Vagina (tissue), 2 donors: ENCODE results near the gene LRRC56. TPM values are rescaled to one million over a fixed set of nuclear protein-coding genes. Genes with fewer than 3 reads are reported as not detected.

Experiments
- DNase-seq, 2 donors: peaks; one replicate each; pipeline ENCODE4 v3.0.0-alpha.2; 2017; ENCODE audit errors: extremely low spot score in 2 of 2
- H3K27ac ChIP-seq: fragments of 200-600 bp; sonication (generic); one replicate; pipeline ENCODE4 v1.5.1; 2019
- H3K27me3 ChIP-seq: fragments of 200-600 bp; sonication (generic); one replicate; pipeline ENCODE4 v1.5.1; 2019
- H3K36me3 ChIP-seq, 2 donors: fragments of 200-600 bp; sonication (generic); one replicate each; pipeline ENCODE4 v1.5.1; 2017 to 2019
- H3K4me1 ChIP-seq: fragments of 200-600 bp; sonication (generic); one replicate; pipeline ENCODE4 v1.5.1; 2019
- H3K4me3 ChIP-seq, 2 donors: fragments of 200-600 bp; sonication (generic); 1 replicate in 1 of 2; 2 replicates in 1 of 2; pipeline ENCODE4 v1.5.1; 2016 to 2019
- H3K9me3 ChIP-seq: fragments of 200-600 bp; sonication (generic); one replicate; pipeline ENCODE4 v1.5.1; 2019
- CTCF ChIP-seq, 3 experiments: fragments of 450-650 bp in 2 of 3; fragments of 200-600 bp in 1 of 3; sonication (generic) in 1 of 3; IDR thresholded peaks; one replicate each; pipeline ENCODE4 v1.5.1; 2017 to 2019; ENCODE audit warnings: antibody characterized with exemption in 3 of 3, mild to moderate bottlenecking in 2 of 3, moderate library complexity in 2 of 3
- POLR2A ChIP-seq, 2 donors: fragments of 450-650 bp; IDR thresholded peaks; one replicate each; pipeline ENCODE4 v1.6.1; 2017; ENCODE audit warnings: antibody characterized with exemption in 2 of 2, mild to moderate bottlenecking in 2 of 2, moderate library complexity in 2 of 2
- POLR2AphosphoS5 ChIP-seq, 2 donors: sonication (generic); formaldehyde crosslinking; IDR thresholded peaks; one replicate each; pipeline ENCODE4 v1.9.0; 2017; ENCODE audit warnings: antibody characterized with exemption in 2 of 2, mild to moderate bottlenecking in 2 of 2, low read depth in 1 of 2; ENCODE audit not compliant: insufficient read depth in 1 of 2
- intact Hi-C: fragments of 100-400 bp; cut with DNase I; formaldehyde crosslinking; loops from one replicate; pipeline ENCODE4 v1.15.1; 2023
- total RNA-seq: library from RNA; depleted of rRNA; stranded (reverse); fragments of >200 nt; gene quantifications from one replicate; pipeline ENCODE4 v1.2.3, GENCODE V29; 2016

Gene LRRC56
- total RNA-seq, 1 donor from 2014 or later, result 0.49 TPM

GRCh38 chr11:575996-576768 lies 38.9 kb downstream of the LRRC56 start, which contains the start of gene PHRF1:
PHRF1 (plus strand) TSS chr11:576470; CDS start chr11:581513, 5,043 bp downstream.
- Histone ChIP-seq H3K4me3 (peak within 1 kb of the TSS; percentile 80 to 83), H3K27me3 (no peaks in the 10 kb centered on the region), H3K9me3 (no peaks in the 10 kb centered on the region), H3K27ac (peak within 1 kb of the TSS; percentile 84), H3K4me1 (peaks cover 56% of the 10 kb centered on the region), H3K36me3 (no peaks in the 10 kb centered on the region)
- intact Hi-C loops, result no loop called here
- peak in 1 of 2 donors; percentile 65 for TF ChIP-seq POLR2A (IDR thresholded peaks at IDR 0.05)
- TF ChIP-seq CTCF (IDR thresholded peaks at IDR 0.05), result no peak
- TF ChIP-seq POLR2AphosphoS5 (IDR thresholded peaks at IDR 0.05; ENCODE audit: insufficient read depth in 1 of 2, low read depth in 1 of 2), result peak; percentile 62 to 76
- DNase-seq, result peak in 1 of 2 donors; percentile 97

GRCh38 chr11:576811-577610 lies 39.7 kb downstream of the LRRC56 start:
- DNase-seq, result no peak
- intact Hi-C loops, result no loop called here
- Histone ChIP-seq H3K27ac (peak overlapping the region; percentile 84), H3K9me3 (no peaks in the 10 kb centered on the region), H3K4me1 (peaks cover 56% of the 10 kb centered on the region), H3K4me3 (peak overlapping the region; percentile 75 to 83), H3K36me3 (no peaks in the 10 kb centered on the region), H3K27me3 (no peaks in the 10 kb centered on the region)
- no peak for TF ChIP-seq POLR2A (IDR thresholded peaks at IDR 0.05)
- no peak for TF ChIP-seq CTCF (IDR thresholded peaks at IDR 0.05)
- no peak for TF ChIP-seq POLR2AphosphoS5 (IDR thresholded peaks at IDR 0.05; ENCODE audit: insufficient read depth in 1 of 2, low read depth in 1 of 2)

GRCh38 chr11:577611-577894 lies 40.2 kb downstream of the LRRC56 start:
- intact Hi-C loops, result no loop called here

GRCh38 chr11:578276-579035 lies 41.1 kb downstream of the LRRC56 start:
- no peak for TF ChIP-seq CTCF (IDR thresholded peaks at IDR 0.05)
- TF ChIP-seq POLR2AphosphoS5 (IDR thresholded peaks at IDR 0.05; ENCODE audit: insufficient read depth in 1 of 2, low read depth in 1 of 2), result no peak
- TF ChIP-seq POLR2A (IDR thresholded peaks at IDR 0.05), result no peak
- no peaks in the 10 kb centered on the region for H3K9me3 ChIP-seq
- intact Hi-C loops, result no loop called here
- DNase-seq, result no peak
- H3K4me3 ChIP-seq, result peak overlapping the region; percentile 75 to 83
- H3K27me3 ChIP-seq, result no peaks in the 10 kb centered on the region
- H3K36me3 ChIP-seq, result peaks cover 0 to 13% of the 10 kb centered on the region in 2 donors
- no peak overlapping the region for H3K27ac ChIP-seq
- peaks cover 56% of the 10 kb centered on the region for H3K4me1 ChIP-seq

More at GRCh38 chr11:577611-577894, 40.2 kb downstream of the LRRC56 start:
- Histone ChIP-seq H3K4me1 (peaks cover 56% of the 10 kb centered on the region), H3K9me3 (no peaks in the 10 kb centered on the region), H3K4me3 (peak overlapping the region; percentile 75 to 83), H3K27ac (peak overlapping the region; percentile 84), H3K36me3 (peaks cover 0 to 4% of the 10 kb centered on the region in 2 donors), H3K27me3 (no peaks in the 10 kb centered on the region)
- no peak for TF ChIP-seq CTCF (IDR thresholded peaks at IDR 0.05)
- TF ChIP-seq POLR2A (IDR thresholded peaks at IDR 0.05), result no peak
- no peak for TF ChIP-seq POLR2AphosphoS5 (IDR thresholded peaks at IDR 0.05; ENCODE audit: insufficient read depth in 1 of 2, low read depth in 1 of 2)
- DNase-seq, result no peak
